Measurements from ENCODE around the gene SH3RF3.

DNA sequence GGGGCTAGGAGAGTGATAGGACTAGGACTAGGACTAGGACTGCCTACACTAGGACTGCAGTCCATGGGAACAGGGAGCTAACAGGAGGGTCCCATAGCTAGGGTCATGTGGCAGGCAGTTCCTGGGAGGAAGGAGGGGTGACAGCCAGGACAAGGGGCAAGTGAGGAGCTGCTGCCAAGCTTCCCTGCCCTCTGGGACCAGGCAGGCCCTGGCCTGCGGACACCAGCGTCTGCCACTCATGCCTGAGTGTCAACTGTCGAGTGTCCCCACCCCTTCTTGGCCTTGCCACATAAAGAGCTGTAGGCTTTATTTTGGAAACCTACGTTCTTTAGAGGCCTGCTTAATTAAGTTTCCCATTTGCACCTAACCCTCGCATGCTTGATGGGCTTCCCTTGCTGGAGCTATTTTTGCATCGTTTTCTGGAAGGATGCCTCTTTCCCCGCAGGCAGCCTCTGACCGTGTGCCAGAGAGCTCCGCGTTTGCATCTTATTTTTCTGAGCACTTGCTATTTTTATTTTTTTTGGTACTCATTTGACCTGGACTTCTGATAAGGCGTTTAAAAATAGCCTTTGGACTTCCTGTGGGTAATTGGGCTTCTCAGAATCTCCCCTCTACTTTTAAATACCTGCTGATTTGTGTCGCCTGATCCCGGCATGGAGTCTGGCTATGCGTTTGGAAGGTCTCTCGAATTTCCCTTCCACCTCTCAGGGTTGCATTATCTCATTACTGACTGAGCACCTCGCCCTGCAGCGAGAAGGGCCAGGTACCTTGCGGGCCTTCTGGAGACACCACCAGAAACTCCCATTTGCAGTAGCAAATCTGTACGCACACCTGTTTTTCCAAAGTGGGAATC lies 66.4 kb downstream of the SH3RF3 start:
- TF ChIP-seq, protein P1, sequence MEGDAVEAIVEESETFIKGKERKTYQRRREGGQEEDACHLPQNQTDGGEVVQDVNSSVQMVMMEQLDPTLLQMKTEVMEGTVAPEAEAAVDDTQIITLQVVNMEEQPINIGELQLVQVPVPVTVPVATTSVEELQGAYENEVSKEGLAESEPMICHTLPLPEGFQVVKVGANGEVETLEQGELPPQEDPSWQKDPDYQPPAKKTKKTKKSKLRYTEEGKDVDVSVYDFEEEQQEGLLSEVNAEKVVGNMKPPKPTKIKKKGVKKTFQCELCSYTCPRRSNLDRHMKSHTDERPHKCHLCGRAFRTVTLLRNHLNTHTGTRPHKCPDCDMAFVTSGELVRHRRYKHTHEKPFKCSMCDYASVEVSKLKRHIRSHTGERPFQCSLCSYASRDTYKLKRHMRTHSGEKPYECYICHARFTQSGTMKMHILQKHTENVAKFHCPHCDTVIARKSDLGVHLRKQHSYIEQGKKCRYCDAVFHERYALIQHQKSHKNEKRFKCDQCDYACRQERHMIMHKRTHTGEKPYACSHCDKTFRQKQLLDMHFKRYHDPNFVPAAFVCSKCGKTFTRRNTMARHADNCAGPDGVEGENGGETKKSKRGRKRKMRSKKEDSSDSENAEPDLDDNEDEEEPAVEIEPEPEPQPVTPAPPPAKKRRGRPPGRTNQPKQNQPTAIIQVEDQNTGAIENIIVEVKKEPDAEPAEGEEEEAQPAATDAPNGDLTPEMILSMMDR (IDR thresholded peaks at IDR 0.05) = no peak
- TF ChIP-seq POLR2A (IDR thresholded peaks at IDR 0.05) (no peak), POLR2AphosphoS5 (IDR thresholded peaks at IDR 0.05; ENCODE audit: insufficient read depth in 1 of 2, low read depth in 1 of 2) (no peak)

All from vagina (tissue), 2 donors.